HEK293T (cell line): ENCODE measurements around the gene EFL1.

Experiments
- CTCF ChIA-PET: fragments of 350-600 bp; formaldehyde crosslinking; extraction: SDS; loops from one replicate; lab custom pipeline; 2021; ENCODE audit warnings: antibody characterized with exemption, inconsistent platforms; lab: Yijun Ruan, JAX
- POLR2A ChIA-PET: fragments of 350-600 bp; formaldehyde crosslinking; extraction: SDS; loops from one replicate; lab custom pipeline; 2020; ENCODE audit warnings: antibody characterized with exemption, inconsistent platforms; lab: Yijun Ruan, JAX
- DNase-seq: peaks from one replicate; pipeline ENCODE4 v3.0.0; 2012; ENCODE audit warnings: mixed read lengths; ENCODE audit errors: extremely low spot score
- ARNT ChIP-seq: fragments of 450-650 bp; IDR thresholded peaks from 2 replicates; pipeline ENCODE4 v1.6.1; 2017; ENCODE audit warnings: mild to moderate bottlenecking
- BHLHE40 ChIP-seq: fragments of 450-650 bp; IDR thresholded peaks from 2 replicates; pipeline ENCODE4 v1.6.1; 2016; ENCODE audit warnings: mild to moderate bottlenecking, moderate library complexity, borderline replicate concordance
- CTBP1 ChIP-seq: fragments of 450-650 bp; IDR thresholded peaks from 2 replicates; pipeline ENCODE4 v1.6.1; 2016; ENCODE audit warnings: borderline replicate concordance
- ELF4 ChIP-seq: fragments of 450-650 bp; IDR thresholded peaks from 2 replicates; pipeline ENCODE4 v1.6.1; 2017; ENCODE audit warnings: antibody characterized with exemption
- FOXA1 ChIP-seq: fragments of 450-650 bp; IDR thresholded peaks from 2 replicates; pipeline ENCODE4 v1.6.1; 2016; ENCODE audit warnings: mild to moderate bottlenecking
- FOXK2 ChIP-seq: fragments of 450-650 bp; IDR thresholded peaks from 2 replicates; pipeline ENCODE4 v1.6.1; 2016; ENCODE audit warnings: mild to moderate bottlenecking
- FOXM1 ChIP-seq: fragments of 450-650 bp; IDR thresholded peaks from 2 replicates; pipeline ENCODE4 v1.6.1; 2017; ENCODE audit warnings: mild to moderate bottlenecking, borderline replicate concordance
- HDGF ChIP-seq: fragments of 450-650 bp; IDR thresholded peaks from 2 replicates; pipeline ENCODE4 v1.6.1; 2017; ENCODE audit warnings: antibody characterized with exemption, borderline replicate concordance
- L3MBTL2 ChIP-seq: fragments of 450-650 bp; conservative IDR thresholded peaks from 2 replicates; pipeline ENCODE4 v1.6.1; 2016; ENCODE audit warnings: mild to moderate bottlenecking
- LEF1 ChIP-seq: fragments of 450-650 bp; IDR thresholded peaks from 2 replicates; pipeline ENCODE4 v1.6.1; 2017; ENCODE audit warnings: mild to moderate bottlenecking, borderline replicate concordance
- NFRKB ChIP-seq: fragments of 450-650 bp; IDR thresholded peaks from 2 replicates; pipeline ENCODE4 v1.6.1; 2016; ENCODE audit warnings: mild to moderate bottlenecking, moderate library complexity
- PKNOX1 ChIP-seq: fragments of 450-650 bp; IDR thresholded peaks from 2 replicates; pipeline ENCODE4 v1.6.1; 2016
- SP1 ChIP-seq: fragments of 450-650 bp; IDR thresholded peaks from 2 replicates; pipeline ENCODE4 v1.6.1; 2017
- SUZ12 ChIP-seq: fragments of 450-650 bp; IDR thresholded peaks from 2 replicates; pipeline ENCODE4 v1.6.1; 2016; ENCODE audit warnings: mild to moderate bottlenecking
- TARDBP ChIP-seq: fragments of 450-650 bp; IDR thresholded peaks from 2 replicates; pipeline ENCODE4 v1.6.1; 2016
- ZNF384 ChIP-seq: fragments of 450-650 bp; IDR thresholded peaks from 2 replicates; pipeline ENCODE4 v1.6.1; 2016

The EFL1 gene

GRCh38 chr15:82113106-82113715 is 149.3 kb downstream of the EFL1 start:
- no peak for DNase-seq
- POLR2A ChIA-PET = no interaction called here
- CTCF ChIA-PET = no interaction called here
- no peak for TF ChIP-seq NFRKB

DNA sequence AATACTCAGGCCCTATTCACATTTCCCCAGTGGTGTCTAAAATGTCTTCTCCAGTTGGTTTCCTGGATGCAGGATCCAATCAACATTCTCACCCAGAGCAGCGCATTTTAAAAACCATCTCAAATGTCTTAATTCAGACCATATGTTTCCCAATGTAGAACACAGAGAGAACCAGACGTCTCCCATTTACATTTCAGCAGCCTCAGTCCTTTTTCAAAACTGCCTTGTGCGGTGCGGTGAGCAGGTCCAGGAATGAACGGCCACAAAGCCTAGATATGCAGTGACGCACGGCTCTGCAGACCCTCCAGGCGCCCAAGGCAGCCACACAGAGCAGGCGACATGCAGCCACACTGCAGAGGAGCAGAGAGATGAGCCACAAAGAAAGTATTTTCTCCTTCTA is 150.6 kb downstream of the EFL1 start:
- ChIA-PET POLR2A (no interaction called here), CTCF (interaction anchor here (0.9 kb wide), 1 partner anchor 8 kb away, joined by 3 read pairs; no protein-coding TSS in a partner anchor)
- no peak for DNase-seq
- no peak for TF ChIP-seq SUZ12
- TF ChIP-seq ELF4 = no peak
- TF ChIP-seq FOXM1 = no peak
- TF ChIP-seq NFRKB = no peak
- no peak for TF ChIP-seq TARDBP
- TF ChIP-seq BHLHE40 = no peak
- no peak for TF ChIP-seq LEF1
- no peak for TF ChIP-seq PKNOX1
- TF ChIP-seq L3MBTL2 = no peak
- TF ChIP-seq FOXK2 = no peak
- no peak for TF ChIP-seq FOXA1
- TF ChIP-seq CTBP1 = no peak
- no peak for TF ChIP-seq ZNF384
- no peak for TF ChIP-seq SP1
- TF ChIP-seq HDGF = no peak
- TF ChIP-seq ARNT = no peak

GRCh38 chr15:82110144-82110543 is 152.4 kb downstream of the EFL1 start:
- DNase-seq = no peak
- TF ChIP-seq LEF1 = no peak
- no peak for TF ChIP-seq ARNT
- no peak for TF ChIP-seq PKNOX1
- TF ChIP-seq FOXK2 = no peak
- TF ChIP-seq ELF4 = no peak
- ChIA-PET POLR2A (no interaction called here), CTCF (interaction anchor here (1.4 to 1.5 kb wide), 2 partner anchors 30 to 66 kb away, joined by 3 to 4 read pairs; no protein-coding TSS in a partner anchor)

- ChIA-PET POLR2A (interaction anchor here (0.7 kb wide), 1 partner anchor 35 kb away, joined by 3 read pairs; no protein-coding TSS in a partner anchor), CTCF (interaction anchor here (0.5 to 1.5 kb wide), 22 partner anchors 9 to 674 kb away, joined by 3 to 15 read pairs (median 4); no protein-coding TSS in a partner anchor)
- no peak for TF ChIP-seq PKNOX1
- TF ChIP-seq NFRKB = no peak
- no peak for TF ChIP-seq ARNT
- TF ChIP-seq L3MBTL2 = no peak
- TF ChIP-seq FOXA1 = no peak
- TF ChIP-seq SP1 = no peak
- TF ChIP-seq CTBP1 = no peak
- TF ChIP-seq FOXK2 = no peak
- no peak for TF ChIP-seq HDGF
- TF ChIP-seq TARDBP = no peak
- TF ChIP-seq ZNF384 = no peak
- no peak for TF ChIP-seq ELF4
- TF ChIP-seq BHLHE40 = no peak
- peak; percentile 86 for DNase-seq
Measured at GRCh38 chr15:82108489-82109078, 153.9 kb downstream of the EFL1 start.

- CTCF ChIA-PET = interaction anchor here (0.6 kb wide), 1 partner anchor 622 kb away, joined by 3 read pairs; no protein-coding TSS in a partner anchor
- TF ChIP-seq LEF1 = no peak
- TF ChIP-seq BHLHE40 = no peak
- no peak for TF ChIP-seq FOXA1
- no peak for TF ChIP-seq ELF4
- TF ChIP-seq ARNT = no peak
- TF ChIP-seq NFRKB = no peak
- no peak for DNase-seq
- POLR2A ChIA-PET = no interaction called here
Measured at GRCh38 chr15:82106679-82107078, 155.9 kb downstream of the EFL1 start.

DNA sequence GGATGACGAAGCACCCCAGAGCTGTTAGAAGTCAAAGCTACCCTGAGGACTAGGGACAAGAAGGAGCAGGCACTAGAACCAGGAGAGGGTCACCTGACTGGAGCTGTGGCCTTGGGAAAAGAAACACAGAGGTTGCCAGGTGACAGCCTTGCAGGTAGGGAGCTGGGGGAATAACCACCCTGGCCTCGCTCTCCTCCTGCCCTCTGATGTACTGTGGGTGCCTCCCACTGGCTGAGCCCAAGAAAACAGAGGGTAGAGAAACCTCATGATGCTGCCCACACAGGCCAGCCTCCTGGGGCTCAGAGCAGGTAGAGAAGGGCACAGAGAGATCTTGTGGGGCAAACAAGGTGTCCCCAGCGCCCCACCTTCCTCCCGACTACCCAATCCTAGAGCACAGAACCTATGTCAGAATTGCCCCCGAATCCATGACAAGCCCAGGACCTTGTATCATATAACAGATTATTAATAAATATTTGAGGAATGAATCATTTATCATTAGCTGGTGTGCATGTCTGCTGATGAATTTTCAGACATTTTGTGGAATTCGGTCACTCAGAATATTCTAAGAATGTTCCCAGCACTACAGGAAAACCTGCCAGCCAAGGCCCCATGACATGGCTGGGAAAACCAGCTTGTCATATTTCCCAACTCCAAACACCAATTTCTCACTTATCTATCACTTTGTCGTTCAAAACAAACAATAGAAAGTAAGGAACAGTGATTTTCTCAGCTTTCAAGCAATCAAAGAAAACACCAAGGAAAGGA is 156.9 kb downstream of the EFL1 start:
- no peak for TF ChIP-seq LEF1
- TF ChIP-seq SP1 = no peak
- DNase-seq = no peak
- CTCF ChIA-PET = no interaction called here
- POLR2A ChIA-PET = no interaction called here

- CTCF ChIA-PET = interaction anchor here (1.5 kb wide), 1 partner anchor 26 kb away, joined by 4 read pairs; no protein-coding TSS in a partner anchor
Measured at GRCh38 chr15:82103468-82103867, 159.1 kb downstream of the EFL1 start.

More at GRCh38 chr15:82103468-82103867, 159.1 kb downstream of the EFL1 start:
- TF ChIP-seq SP1 (no peak), CTBP1 (no peak), FOXA1 (no peak), TARDBP (no peak), PKNOX1 (no peak), HDGF (no peak)
- POLR2A ChIA-PET = no interaction called here
- no peak for DNase-seq
